ENCODE data around the gene PGM5. TPM values are rescaled to one million over a fixed set of nuclear protein-coding genes. Genes with fewer than 3 reads are reported as not detected.

Gene PGM5
- total RNA-seq, 1 experiment from 2014 or later, result not detected

DNA sequence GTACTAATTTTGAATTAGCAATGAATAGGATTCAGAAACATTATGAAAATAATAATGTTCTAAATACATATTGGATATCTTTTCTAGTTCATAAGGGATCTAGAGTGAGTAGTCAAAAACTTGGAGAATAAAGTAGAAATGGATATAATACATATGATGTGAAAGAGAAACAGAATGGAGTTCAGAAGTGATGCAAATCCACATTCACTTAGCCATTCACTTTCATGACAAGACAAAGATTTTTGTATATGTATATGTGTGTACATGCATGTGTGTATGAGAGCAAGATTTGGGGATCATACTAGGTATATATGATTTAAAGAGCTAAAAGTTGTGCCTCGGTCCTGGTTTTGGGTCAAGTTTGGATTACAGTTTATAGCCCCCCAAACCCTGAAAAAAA lies 150.1 kb downstream of the PGM5 start:
- no peaks in the 10 kb centered on the region for H3K79me2 ChIP-seq (ENCODE audit: low read depth)
- H3K9me2 ChIP-seq (ENCODE audit: insufficient read depth), result no peaks in the 10 kb centered on the region
- no peaks in the 10 kb centered on the region for H3K9me3 ChIP-seq (ENCODE audit: insufficient read depth, low read depth)
- H3K4me3 ChIP-seq, result no peak overlapping the region
- H4K20me1 ChIP-seq (ENCODE audit: insufficient read depth), result no peaks in the 10 kb centered on the region
- no peak overlapping the region for H3K27ac ChIP-seq
- BruUV-seq (replicated peaks), result no TSS peak
- ChIA-PET CTCF (no interaction called here), POLR2A (ENCODE audit: unreplicated experiment) (no interaction called here)
- H3K4me2 ChIP-seq, result no peak overlapping the region
- H3K4me1 ChIP-seq (replicated peaks; ENCODE audit: insufficient read depth), result no peaks in the 10 kb centered on the region
- no peak overlapping the region for H2AFZ ChIP-seq
- intact Hi-C loops (cut with micrococcal nuclease; ENCODE audit: unreplicated experiment), result no loop called here
- no peak for TF ChIP-seq EZH2 (IDR thresholded peaks at IDR 0.05; ENCODE audit: low read depth)
- TF ChIP-seq, protein P1, sequence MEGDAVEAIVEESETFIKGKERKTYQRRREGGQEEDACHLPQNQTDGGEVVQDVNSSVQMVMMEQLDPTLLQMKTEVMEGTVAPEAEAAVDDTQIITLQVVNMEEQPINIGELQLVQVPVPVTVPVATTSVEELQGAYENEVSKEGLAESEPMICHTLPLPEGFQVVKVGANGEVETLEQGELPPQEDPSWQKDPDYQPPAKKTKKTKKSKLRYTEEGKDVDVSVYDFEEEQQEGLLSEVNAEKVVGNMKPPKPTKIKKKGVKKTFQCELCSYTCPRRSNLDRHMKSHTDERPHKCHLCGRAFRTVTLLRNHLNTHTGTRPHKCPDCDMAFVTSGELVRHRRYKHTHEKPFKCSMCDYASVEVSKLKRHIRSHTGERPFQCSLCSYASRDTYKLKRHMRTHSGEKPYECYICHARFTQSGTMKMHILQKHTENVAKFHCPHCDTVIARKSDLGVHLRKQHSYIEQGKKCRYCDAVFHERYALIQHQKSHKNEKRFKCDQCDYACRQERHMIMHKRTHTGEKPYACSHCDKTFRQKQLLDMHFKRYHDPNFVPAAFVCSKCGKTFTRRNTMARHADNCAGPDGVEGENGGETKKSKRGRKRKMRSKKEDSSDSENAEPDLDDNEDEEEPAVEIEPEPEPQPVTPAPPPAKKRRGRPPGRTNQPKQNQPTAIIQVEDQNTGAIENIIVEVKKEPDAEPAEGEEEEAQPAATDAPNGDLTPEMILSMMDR (conservative IDR thresholded peaks at IDR 0.05), result no peak
- no peaks in the 10 kb centered on the region for H3F3A ChIP-seq (ENCODE audit: insufficient read depth, low read depth)
- no peak for DNase-seq
- H3K27me3 ChIP-seq (ENCODE audit: insufficient read depth, low read depth), result peaks cover 14% of the 10 kb centered on the region; the same call in 1 of the 2 replicates
- H3K36me3 ChIP-seq (ENCODE audit: low read depth), result no peaks in the 10 kb centered on the region

DNA sequence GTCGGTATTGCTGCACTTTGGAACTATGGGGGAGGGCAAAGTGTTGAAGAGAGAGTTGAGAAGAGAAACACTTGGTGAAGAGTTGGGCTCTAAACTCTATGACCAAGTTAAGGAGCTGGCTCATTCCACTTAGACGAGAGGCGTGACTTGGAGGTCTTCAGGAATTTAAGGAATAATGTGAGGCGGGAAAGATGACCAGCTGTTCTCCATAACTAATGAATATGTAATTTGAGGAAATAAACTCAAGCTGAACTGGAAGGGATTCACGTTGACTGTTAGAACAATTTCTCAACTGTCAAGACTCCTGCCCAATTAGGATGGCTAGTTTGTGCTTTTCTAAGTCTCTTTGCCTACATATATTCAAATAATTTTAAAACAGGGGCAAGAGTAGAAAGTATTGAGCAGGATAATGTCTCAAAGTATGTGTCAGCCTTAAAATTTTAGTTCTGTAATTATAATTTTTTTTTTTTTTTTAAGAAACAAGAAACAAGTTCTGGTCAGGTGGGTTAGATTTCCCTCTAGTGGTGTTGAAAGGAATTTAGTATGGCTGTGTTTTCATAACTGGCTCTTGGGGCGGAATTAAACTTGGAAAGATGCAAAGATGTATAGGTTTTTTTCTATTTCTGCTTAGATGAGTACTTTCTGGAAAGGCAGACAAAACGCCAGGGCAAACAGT lies 150.9 kb downstream of the PGM5 start:
- no peak overlapping the region for H3K27ac ChIP-seq
- no peak for DNase-seq
- H4K20me1 ChIP-seq (ENCODE audit: insufficient read depth), result no peaks in the 10 kb centered on the region
- intact Hi-C loops (cut with micrococcal nuclease; ENCODE audit: unreplicated experiment), result no loop called here
- CTCF ChIA-PET, result no interaction called here
- no peak overlapping the region for H3K4me2 ChIP-seq
- peaks cover 14% of the 10 kb centered on the region; the same call in 1 of the 2 replicates for H3K27me3 ChIP-seq (ENCODE audit: insufficient read depth, low read depth)
- H3K9me2 ChIP-seq (ENCODE audit: insufficient read depth), result no peaks in the 10 kb centered on the region
- H3K79me2 ChIP-seq (ENCODE audit: low read depth), result no peaks in the 10 kb centered on the region
- no peak overlapping the region for H2AFZ ChIP-seq
- no peaks in the 10 kb centered on the region for H3K36me3 ChIP-seq (ENCODE audit: low read depth)
- POLR2A ChIA-PET (ENCODE audit: unreplicated experiment), result no interaction called here
- H3K4me1 ChIP-seq (replicated peaks; ENCODE audit: insufficient read depth), result no peaks in the 10 kb centered on the region
- H3F3A ChIP-seq (ENCODE audit: insufficient read depth, low read depth), result no peaks in the 10 kb centered on the region
- TF ChIP-seq EZH2 (IDR thresholded peaks at IDR 0.05; ENCODE audit: low read depth), result no peak
- TF ChIP-seq, protein P1 (conservative IDR thresholded peaks at IDR 0.05), result peak; percentile 71
- no TSS peak for BruUV-seq (replicated peaks)
- H3K9me3 ChIP-seq (ENCODE audit: insufficient read depth, low read depth), result no peaks in the 10 kb centered on the region
- no peak overlapping the region for H3K4me3 ChIP-seq

DNA sequence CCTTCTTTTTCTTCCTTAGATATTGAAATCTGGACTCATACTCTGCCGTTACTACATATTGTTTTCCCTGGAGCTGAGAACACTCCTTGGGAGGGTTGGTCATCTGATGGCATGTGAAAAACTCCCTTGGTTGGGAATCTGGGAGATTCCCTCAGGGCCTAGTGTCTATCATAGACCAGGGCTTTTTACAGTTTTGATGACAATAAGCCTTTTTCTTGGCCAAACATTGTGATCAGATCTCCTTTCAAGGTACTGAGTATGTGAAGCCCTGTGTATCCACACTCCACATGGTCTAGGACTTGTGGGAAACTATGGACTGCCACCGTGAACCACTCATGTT lies 151.4 kb downstream of the PGM5 start:
- Histone ChIP-seq H3K27me3 (ENCODE audit: insufficient read depth, low read depth) (peaks cover 14% of the 10 kb centered on the region; the same call in 1 of the 2 replicates), H3K4me2 (no peak overlapping the region), H3K4me1 (replicated peaks; ENCODE audit: insufficient read depth) (no peaks in the 10 kb centered on the region), H3K79me2 (ENCODE audit: low read depth) (no peaks in the 10 kb centered on the region), H3K9me2 (ENCODE audit: insufficient read depth) (no peaks in the 10 kb centered on the region), H3K9me3 (ENCODE audit: insufficient read depth, low read depth) (no peaks in the 10 kb centered on the region), H3K36me3 (ENCODE audit: low read depth) (no peaks in the 10 kb centered on the region), H4K20me1 (ENCODE audit: insufficient read depth) (no peaks in the 10 kb centered on the region), H3F3A (ENCODE audit: insufficient read depth, low read depth) (no peaks in the 10 kb centered on the region), H3K27ac (no peak overlapping the region), H3K4me3 (no peak overlapping the region), H2AFZ (no peak overlapping the region)
- intact Hi-C loops (cut with micrococcal nuclease; ENCODE audit: unreplicated experiment), result no loop called here
- ChIA-PET POLR2A (ENCODE audit: unreplicated experiment) (no interaction called here), CTCF (no interaction called here)
- no TSS peak for BruUV-seq (replicated peaks)
- DNase-seq, result no peak
- no peak for TF ChIP-seq EZH2 (IDR thresholded peaks at IDR 0.05; ENCODE audit: low read depth)
- TF ChIP-seq, protein P1 (conservative IDR thresholded peaks at IDR 0.05), result 0 out of 2 replicates have a peak, but pooled peaks have one; percentile 6
